ENCODE data around the gene PTH. TPM values are rescaled to one million over a fixed set of nuclear protein-coding genes. Genes with fewer than 3 reads are reported as not detected.

The PTH gene
- polyA plus RNA-seq, 3 donors: not detected

- no peak for DNase-seq
- Histone ChIP-seq H3K79me2 (ENCODE audit: insufficient read depth, low read length) (no peaks in the 10 kb centered on the region), H3K9me3 (replicated peaks in 1 of 2; ENCODE audit: control insufficient read depth in 1 of 2, insufficient read depth in 1 of 2, low read length in 2 of 2) (no peaks in the 10 kb centered on the region), H3K9ac (ENCODE audit: insufficient read depth, low read length, poor library complexity, severe bottlenecking) (no peak overlapping the region), H3K27me3 (ENCODE audit: control insufficient read depth in 2 of 2, insufficient read depth in 2 of 2, low read length in 2 of 2) (no peaks in the 10 kb centered on the region), H3K27ac (ENCODE audit: low read depth in 1 of 2, low read length in 2 of 2) (no peak overlapping the region), H2AFZ (ENCODE audit: insufficient read depth, low read depth, low read length, poor library complexity, severe bottlenecking) (no peak overlapping the region), H3K4me1 (ENCODE audit: control insufficient read depth in 1 of 2, insufficient read depth in 2 of 2, low read length in 2 of 2) (no peaks in the 10 kb centered on the region), H3K4me3 (replicated peaks in 1 of 3; ENCODE audit: low read depth in 2 of 3, low read length in 3 of 3) (no peak overlapping the region), H3K4me2 (replicated peaks; ENCODE audit: extremely low read depth, low read length, poor library complexity, severe bottlenecking) (no peak overlapping the region), H3K36me3 (replicated peaks in 1 of 2; ENCODE audit: control insufficient read depth in 1 of 2, insufficient read depth in 2 of 2, low read length in 2 of 2) (no peaks in the 10 kb centered on the region), H4K20me1 (ENCODE audit: insufficient read depth, low read length) (no peaks in the 10 kb centered on the region)
- Mint-ChIP-seq H3K27me3 (ENCODE audit: low read depth in 3 of 3) (peaks cover 4 to 6% (median 5%) of the 10 kb centered on the region in 3 donors), H3K4me3 (no peak overlapping the region), H3K36me3 (no peaks in the 10 kb centered on the region), H3K4me1 (no peaks in the 10 kb centered on the region), H3K27ac (no peak overlapping the region), H3K9me3 (peaks cover 3 to 24% (median 14%) of the 10 kb centered on the region in 7 donors)
- intact Hi-C loops (cut with micrococcal nuclease): no loop called here
- WGBS (ENCODE audit: insufficient coverage): 98% methylated on average over 8 of the region's 9 CpGs
- no peak for TF ChIP-seq CTCF (IDR thresholded peaks at IDR 0.05)
Observed at GRCh38 chr11:13480198-13480597, 15.6 kb downstream of the PTH start.

- intact Hi-C loops (cut with micrococcal nuclease): no loop called here
- no peaks in the 10 kb centered on the region for H3K4me1 ChIP-seq (ENCODE audit: control insufficient read depth in 1 of 2, insufficient read depth in 2 of 2, low read length in 2 of 2)
- H3K27me3 Mint-ChIP-seq (ENCODE audit: low read depth in 3 of 3): peaks cover 4 to 6% (median 5%) of the 10 kb centered on the region in 3 donors
Observed at GRCh38 chr11:13479688-13480087, 16.1 kb downstream of the PTH start.

More at GRCh38 chr11:13479688-13480087, 16.1 kb downstream of the PTH start:
- no peaks in the 10 kb centered on the region for H4K20me1 ChIP-seq (ENCODE audit: insufficient read depth, low read length)
- no peak for TF ChIP-seq CTCF (IDR thresholded peaks at IDR 0.05)
- H3K27ac ChIP-seq (ENCODE audit: low read depth in 1 of 2, low read length in 2 of 2): no peak overlapping the region
- peaks cover 0 to 19% (median 14%) of the 10 kb centered on the region in 7 donors for H3K9me3 Mint-ChIP-seq
- H3K4me3 ChIP-seq (replicated peaks in 1 of 3; ENCODE audit: low read depth in 2 of 3, low read length in 3 of 3): no peak overlapping the region
- no peak overlapping the region for H2AFZ ChIP-seq (ENCODE audit: insufficient read depth, low read depth, low read length, poor library complexity, severe bottlenecking)
- WGBS (ENCODE audit: insufficient coverage): no CpG with 5 or more reads among the region's 3 CpGs
- H3K36me3 ChIP-seq (replicated peaks in 1 of 2; ENCODE audit: control insufficient read depth in 1 of 2, insufficient read depth in 2 of 2, low read length in 2 of 2): no peaks in the 10 kb centered on the region
- H3K27me3 ChIP-seq (ENCODE audit: control insufficient read depth in 2 of 2, insufficient read depth in 2 of 2, low read length in 2 of 2): no peaks in the 10 kb centered on the region
- H3K4me3 Mint-ChIP-seq: no peak overlapping the region
- no peak for DNase-seq
- no peak overlapping the region for H3K4me2 ChIP-seq (replicated peaks; ENCODE audit: extremely low read depth, low read length, poor library complexity, severe bottlenecking)
- no peaks in the 10 kb centered on the region for H3K9me3 ChIP-seq (replicated peaks in 1 of 2; ENCODE audit: control insufficient read depth in 1 of 2, insufficient read depth in 1 of 2, low read length in 2 of 2)
- H3K4me1 Mint-ChIP-seq: no peaks in the 10 kb centered on the region
- H3K36me3 Mint-ChIP-seq: no peaks in the 10 kb centered on the region
- H3K79me2 ChIP-seq (ENCODE audit: insufficient read depth, low read length): no peaks in the 10 kb centered on the region
- H3K9ac ChIP-seq (ENCODE audit: insufficient read depth, low read length, poor library complexity, severe bottlenecking): no peak overlapping the region
- H3K27ac Mint-ChIP-seq: no peak overlapping the region
